DMS 273 (cell line): ENCODE data around the gene PKM.
A peak's percentile ranks its signal among the peaks of the same experiment; 100 is the strongest.
"Not testable (repeated sequence)": the region's sequence is repeated elsewhere in the genome, so short reads cannot be mapped to it uniquely, and the experiment has no call there.

ENCODE experiments used
- DNase-seq: peaks from one replicate; lab custom pipeline; 2025; ENCODE audit not compliant: unreplicated experiment; lab: John Stamatoyannopoulos, UW

Gene PKM

GRCh38 chr15:72179950-72180581, 50.9 kb downstream of the PKM start:
- DNase-seq: no peak

- no peak for DNase-seq
Observed at GRCh38 chr15:72178976-72179585, 51.9 kb downstream of the PKM start.

- DNase-seq: no peak
Observed at GRCh38 chr15:72176743-72177142, 54.2 kb downstream of the PKM start.

GRCh38 chr15:72176159-72176558, 54.8 kb downstream of the PKM start:
- DNase-seq: no peak

GRCh38 chr15:72175186-72176044, 55.6 kb downstream of the PKM start:
- DNase-seq: no peak

- no peak for DNase-seq
Observed at GRCh38 chr15:72174551-72175165, 56.3 kb downstream of the PKM start.

- no peak for DNase-seq
Observed at GRCh38 chr15:72173864-72174550, 57.0 kb downstream of the PKM start.

GRCh38 chr15:72173401-72173800, 57.6 kb downstream of the PKM start:
- DNase-seq: no peak

- DNase-seq: no peak
Observed at GRCh38 chr15:72172796-72173195, 58.2 kb downstream of the PKM start.

- DNase-seq: not testable (repeated sequence)
Observed at GRCh38 chr15:72171978-72172377, 59.0 kb downstream of the PKM start.

- DNase-seq: no peak
Observed at GRCh38 chr15:72170691-72171090, 60.3 kb downstream of the PKM start.

GRCh38 chr15:72169921-72170611, 60.9 kb downstream of the PKM start:
- DNase-seq: no peak

GRCh38 chr15:72169236-72169920, 61.6 kb downstream of the PKM start:
- no peak for DNase-seq

GRCh38 chr15:72168808-72169190, 62.2 kb downstream of the PKM start:
- DNase-seq: peak; percentile 14

- no peak for DNase-seq
Observed at GRCh38 chr15:72168131-72168807, 62.7 kb downstream of the PKM start.

- DNase-seq: no peak
Observed at GRCh38 chr15:72167445-72167844, 63.5 kb downstream of the PKM start.

GRCh38 chr15:72166716-72167417, 64.1 kb downstream of the PKM start:
- no peak for DNase-seq

- DNase-seq: no peak
Observed at GRCh38 chr15:72163719-72164118, 67.3 kb downstream of the PKM start.

GRCh38 chr15:72162569-72162968, 68.4 kb downstream of the PKM start:
- no peak for DNase-seq
